Measurements from ENCODE around the gene LEUTX. TPM values are rescaled to one million over a fixed set of nuclear protein-coding genes. Genes with fewer than 3 reads are reported as not detected.
"Not testable (repeated sequence)": the region's sequence is repeated elsewhere in the genome, so short reads cannot be mapped to it uniquely, and the experiment has no call there.

The LEUTX gene
- total RNA-seq, 1 experiment from 2014 or later, result not detected

DNA sequence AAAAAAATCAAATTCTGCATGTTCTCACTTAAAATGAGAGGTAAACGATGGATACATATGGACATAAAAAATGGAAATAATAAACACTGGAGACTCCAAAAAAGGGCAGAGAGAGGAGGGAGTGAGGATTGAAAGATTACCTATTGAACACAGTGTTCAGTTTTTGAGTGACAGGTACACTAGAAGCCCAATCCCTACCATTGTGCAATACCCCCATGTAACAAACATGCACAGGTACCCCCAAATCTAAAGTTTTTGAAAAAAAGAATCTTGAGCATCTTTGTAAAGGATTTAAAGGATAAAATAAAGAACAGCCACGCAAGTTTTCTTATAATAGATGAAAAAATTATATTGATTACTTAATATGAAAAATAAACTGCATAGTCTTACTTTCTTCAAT lies 24.1 kb upstream of the LEUTX start:
- no peak overlapping the region for H3K27ac ChIP-seq (ENCODE audit: low read depth, low read length, poor library complexity, severe bottlenecking)
- H3K9me3 ChIP-seq (ENCODE audit: low read depth, low read length, poor library complexity, severe bottlenecking), result no peaks in the 10 kb centered on the region
- H3K4me1 ChIP-seq (ENCODE audit: insufficient read depth, low read length, poor library complexity, severe bottlenecking), result no peaks in the 10 kb centered on the region
- H3K36me3 ChIP-seq (ENCODE audit: insufficient read depth, low read length, poor library complexity, severe bottlenecking), result no peaks in the 10 kb centered on the region
- DNase-seq (ENCODE audit: low spot score), result no peak
- ChIA-PET CTCF (no interaction called here), POLR2A (ENCODE audit: low non-redundant PET) (no interaction called here)
- no TSS peak for BruUV-seq (replicated peaks)
- H3K27me3 ChIP-seq (replicated peaks; ENCODE audit: insufficient read depth, low read depth, low read length, poor library complexity), result peaks cover 89% of the 10 kb centered on the region
- intact Hi-C loops (cut with micrococcal nuclease; ENCODE audit: unreplicated experiment), result no loop called here
- no peak overlapping the region for H3K4me3 ChIP-seq (ENCODE audit: low read depth, low read length, poor library complexity, severe bottlenecking)
- no peak for TF ChIP-seq CTCF (conservative IDR thresholded peaks at IDR 0.05; ENCODE audit: low read depth, low read length)
- no peak for TF ChIP-seq EZH2 (IDR thresholded peaks at IDR 0.05; ENCODE audit: borderline replicate concordance, low read depth, low read length, poor library complexity, severe bottlenecking)

DNA sequence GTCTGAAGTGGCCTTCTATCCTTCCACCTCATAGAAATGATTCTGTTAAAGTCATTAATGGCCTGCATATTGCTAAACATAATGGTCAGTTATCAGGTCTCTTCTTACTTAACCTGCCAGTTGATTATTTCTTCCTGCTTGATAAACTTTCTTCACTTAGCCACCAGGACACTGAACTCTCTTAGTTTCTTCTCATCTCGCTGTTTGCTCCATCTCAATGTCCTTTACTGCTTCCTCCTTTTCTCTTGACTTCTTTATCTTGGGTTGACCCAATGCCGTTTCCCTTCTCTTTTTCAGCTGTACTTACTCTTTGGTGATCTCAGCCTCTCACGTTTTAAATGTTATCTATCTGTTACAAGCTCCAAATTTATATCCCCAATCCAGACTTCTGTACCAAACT lies 23.7 kb upstream of the LEUTX start:
- H3K4me1 ChIP-seq (ENCODE audit: insufficient read depth, low read length, poor library complexity, severe bottlenecking), result no peaks in the 10 kb centered on the region
- no peak for TF ChIP-seq EZH2 (IDR thresholded peaks at IDR 0.05; ENCODE audit: borderline replicate concordance, low read depth, low read length, poor library complexity, severe bottlenecking)
- TF ChIP-seq CTCF (conservative IDR thresholded peaks at IDR 0.05; ENCODE audit: low read depth, low read length), result no peak
- ChIA-PET POLR2A (ENCODE audit: low non-redundant PET) (no interaction called here), CTCF (no interaction called here)
- H3K9me3 ChIP-seq (ENCODE audit: low read depth, low read length, poor library complexity, severe bottlenecking), result no peaks in the 10 kb centered on the region
- no peak for DNase-seq (ENCODE audit: low spot score)
- H3K4me3 ChIP-seq (ENCODE audit: low read depth, low read length, poor library complexity, severe bottlenecking), result no peak overlapping the region
- H3K27me3 ChIP-seq (replicated peaks; ENCODE audit: insufficient read depth, low read depth, low read length, poor library complexity), result peaks cover 92% of the 10 kb centered on the region
- intact Hi-C loops (cut with micrococcal nuclease; ENCODE audit: unreplicated experiment), result no loop called here
- H3K27ac ChIP-seq (ENCODE audit: low read depth, low read length, poor library complexity, severe bottlenecking), result no peak overlapping the region
- no peaks in the 10 kb centered on the region for H3K36me3 ChIP-seq (ENCODE audit: insufficient read depth, low read length, poor library complexity, severe bottlenecking)
- BruUV-seq (replicated peaks), result no TSS peak

DNA sequence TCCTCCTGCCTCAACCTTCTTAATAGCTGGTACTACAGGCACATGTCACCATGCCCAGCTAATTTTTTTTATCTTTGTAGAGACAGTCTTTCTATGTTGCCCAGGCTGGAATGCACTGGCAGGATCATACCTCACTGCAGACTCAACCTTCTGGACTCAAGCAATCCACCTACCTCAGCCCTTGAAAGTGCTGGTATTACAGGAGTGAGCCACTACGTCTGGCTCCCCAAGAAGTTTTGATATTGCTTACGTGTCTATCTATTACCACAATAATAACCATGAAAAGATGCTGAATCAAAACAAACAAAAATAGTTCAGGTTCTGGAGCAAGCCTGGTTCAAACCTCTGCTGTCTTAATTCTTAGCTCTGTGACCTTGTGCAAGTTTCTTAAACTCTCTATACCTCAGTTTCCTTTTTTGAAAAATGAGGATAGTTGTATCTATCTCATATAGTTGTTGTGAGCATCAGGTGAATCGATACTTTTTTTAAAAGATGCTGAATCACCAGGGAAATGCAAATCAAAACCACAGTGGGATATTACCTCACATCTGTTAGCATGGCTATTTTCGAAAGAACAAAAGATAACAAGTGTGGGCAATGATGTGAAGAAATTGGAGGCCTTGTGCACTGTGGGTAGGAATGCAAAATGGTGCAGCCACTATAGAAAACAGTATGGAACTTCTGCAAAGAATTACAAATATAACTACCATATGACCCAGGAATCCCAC lies 19.0 kb upstream of the LEUTX start:
- TF ChIP-seq EZH2 (IDR thresholded peaks at IDR 0.05; ENCODE audit: borderline replicate concordance, low read depth, low read length, poor library complexity, severe bottlenecking) (no peak), CTCF (conservative IDR thresholded peaks at IDR 0.05; ENCODE audit: low read depth, low read length) (no peak)
- POLR2A ChIA-PET (ENCODE audit: low non-redundant PET), result no interaction called here
- no peak for DNase-seq (ENCODE audit: low spot score)
- no peaks in the 10 kb centered on the region for H3K9me3 ChIP-seq (ENCODE audit: low read depth, low read length, poor library complexity, severe bottlenecking)
- peaks cover 69% of the 10 kb centered on the region for H3K27me3 ChIP-seq (replicated peaks; ENCODE audit: insufficient read depth, low read depth, low read length, poor library complexity)
- H3K4me3 ChIP-seq (ENCODE audit: low read depth, low read length, poor library complexity, severe bottlenecking), result no peak overlapping the region
- H3K4me1 ChIP-seq (ENCODE audit: insufficient read depth, low read length, poor library complexity, severe bottlenecking), result no peaks in the 10 kb centered on the region
- no peak overlapping the region for H3K27ac ChIP-seq (ENCODE audit: low read depth, low read length, poor library complexity, severe bottlenecking)
- BruUV-seq (replicated peaks), result no TSS peak
- intact Hi-C loops (cut with micrococcal nuclease; ENCODE audit: unreplicated experiment), result no loop called here
- CTCF ChIA-PET, result no interaction called here
- H3K36me3 ChIP-seq (ENCODE audit: insufficient read depth, low read length, poor library complexity, severe bottlenecking), result no peaks in the 10 kb centered on the region

- H3K4me3 ChIP-seq (ENCODE audit: low read depth, low read length, poor library complexity, severe bottlenecking); intact Hi-C loops (cut with micrococcal nuclease; ENCODE audit: unreplicated experiment); H3K4me1 ChIP-seq (ENCODE audit: insufficient read depth, low read length, poor library complexity, severe bottlenecking); POLR2A ChIA-PET (ENCODE audit: low non-redundant PET); H3K9me3 ChIP-seq (ENCODE audit: low read depth, low read length, poor library complexity, severe bottlenecking); H3K36me3 ChIP-seq (ENCODE audit: insufficient read depth, low read length, poor library complexity, severe bottlenecking); H3K27ac ChIP-seq (ENCODE audit: low read depth, low read length, poor library complexity, severe bottlenecking); DNase-seq (ENCODE audit: low spot score); BruUV-seq (replicated peaks); CTCF ChIA-PET: not testable (repeated sequence)
- H3K27me3 ChIP-seq (replicated peaks; ENCODE audit: insufficient read depth, low read depth, low read length, poor library complexity), result peaks cover 47% of the 10 kb centered on the region
Measured at GRCh38 chr19:39761851-39762250, 16.8 kb upstream of the LEUTX start.

Data from A673 (cell line).